Fibroblast of lung (primary cell): ENCODE measurements around the gene PRX. TPM values are rescaled to one million over a fixed set of nuclear protein-coding genes. Genes with fewer than 3 reads are reported as not detected.

Experiments
- DNase-seq, 2 donors: peaks; one replicate each; pipeline versions ENCODE4 v3.0.0 to v3.0.0-alpha.2; 2010; ENCODE audit warnings: low read depth in 2 of 2
- H2AFZ ChIP-seq: 2 replicates; pipeline ENCODE4 v1.5.1; 2012; ENCODE audit warnings: low read length, control low read depth, inconsistent platforms
- H3K27ac ChIP-seq: 2 replicates; pipeline ENCODE4 v1.5.1; 2011; ENCODE audit warnings: low read length, control low read depth; ENCODE audit not compliant: insufficient read depth
- H3K27me3 ChIP-seq: 2 replicates; pipeline ENCODE4 v1.5.1; 2011; ENCODE audit warnings: mild to moderate bottlenecking, low read length; ENCODE audit not compliant: control insufficient read depth, insufficient read depth
- H3K36me3 ChIP-seq: 2 replicates; pipeline ENCODE4 v1.5.1; 2011; ENCODE audit warnings: low read length; ENCODE audit not compliant: control insufficient read depth, insufficient read depth
- H3K4me1 ChIP-seq: 2 replicates; pipeline ENCODE4 v1.5.1; 2011; ENCODE audit warnings: low read length; ENCODE audit not compliant: control insufficient read depth, insufficient read depth; ENCODE audit errors: extremely low read depth
- H3K4me2 ChIP-seq: 2 replicates; pipeline ENCODE4 v1.5.1; 2011; ENCODE audit warnings: low read length, control low read depth; ENCODE audit not compliant: insufficient read depth; ENCODE audit errors: extremely low read depth
- H3K4me3 ChIP-seq, 4 experiments: fragments of 200-600 bp in 1 of 4; sonication (generic) in 1 of 4; replicated peaks in 1 of 4; 2 replicates each; pipeline ENCODE4 v1.5.1; 2011 to 2016; ENCODE audit warnings: low read length in 4 of 4, low read depth in 3 of 4, mild to moderate bottlenecking in 3 of 4, control low read depth in 2 of 4, inconsistent platforms in 1 of 4, mixed read lengths in 1 of 4; ENCODE audit not compliant: insufficient read depth in 1 of 4; ENCODE audit errors: control extremely low read depth in 1 of 4
- H3K79me2 ChIP-seq: 2 replicates; pipeline ENCODE4 v1.5.1; 2012; ENCODE audit warnings: mild to moderate bottlenecking, low read length, inconsistent platforms; ENCODE audit not compliant: control insufficient read depth, insufficient read depth
- H3K9ac ChIP-seq: 2 replicates; pipeline ENCODE4 v1.5.1; 2011; ENCODE audit warnings: mild to moderate bottlenecking, low read length, control low read depth; ENCODE audit not compliant: insufficient read depth
- H3K9me3 ChIP-seq: 2 replicates; pipeline ENCODE4 v1.5.1; 2012; ENCODE audit warnings: low read depth, low read length; ENCODE audit not compliant: control insufficient read depth, insufficient read depth
- H4K20me1 ChIP-seq: 2 replicates; pipeline ENCODE4 v1.5.1; 2011; ENCODE audit warnings: low read length; ENCODE audit not compliant: control insufficient read depth, insufficient read depth; ENCODE audit errors: extremely low read depth
- CTCF ChIP-seq, 2 donors: IDR thresholded peaks in 1 of 2; conservative IDR thresholded peaks in 1 of 2; 1 replicate in 1 of 2; 2 replicates in 1 of 2; pipeline ENCODE4 v1.5.1; 2011 to 2012; ENCODE audit warnings: low read length in 2 of 2, control low read depth in 1 of 2, inconsistent platforms in 1 of 2, low read depth in 1 of 2, mild to moderate bottlenecking in 1 of 2
- EZH2 ChIP-seq: IDR thresholded peaks from 2 replicates; pipeline ENCODE4 v1.5.1; 2012; ENCODE audit warnings: low read length, control low read depth, mild to moderate bottlenecking; ENCODE audit errors: missing control alignments
- polyA plus RNA-seq, 2 donors: library from polyadenylated mRNA; depleted of rRNA in 1 of 2; stranded (reverse) in 1 of 2; unstranded in 1 of 2; fragments of >200 nt; gene quantifications; 2 replicates each; pipeline ENCODE4 v1.2.1, GENCODE V29; 2011 to 2012; ENCODE audit warnings: missing spikeins in 1 of 2
- total RNA-seq: library from RNA; depleted of rRNA; stranded (reverse); fragments of >200 nt; gene quantifications from 2 replicates; pipeline ENCODE4 v1.2.1, GENCODE V29; 2014

Gene PRX
- total and polyA plus RNA-seq, 2 donors (not counting 1 experiment from before 2014, with no cell fraction given): 0.91 to 3.6 TPM

GRCh38 chr19:40392123-40392522, 21.1 kb downstream of the PRX start:
- Histone ChIP-seq H3K4me1 (no peaks in the 10 kb centered on the region), H3K36me3 (no peaks in the 10 kb centered on the region), H3K4me3 (no peak overlapping the region), H4K20me1 (no peaks in the 10 kb centered on the region), H3K27me3 (no peaks in the 10 kb centered on the region), H3K9ac (no peak overlapping the region), H2AFZ (no peak overlapping the region), H3K4me2 (no peak overlapping the region), H3K79me2 (no peaks in the 10 kb centered on the region), H3K27ac (no peak overlapping the region), H3K9me3 (no peaks in the 10 kb centered on the region)
- TF ChIP-seq EZH2: no peak
- TF ChIP-seq CTCF (conservative IDR thresholded peaks at IDR 0.05 in 1 of 2, IDR thresholded peaks at IDR 0.05 in 1 of 2; ENCODE audit: low read depth in 1 of 2, low read length in 2 of 2): no peak
- no peak for DNase-seq

GRCh38 chr19:40390084-40390742, 23.0 kb downstream of the PRX start, which contains the start of gene HIPK4:
Gene HIPK4 (minus strand): TSS chr19:40390181. CDS start chr19:40389902, 279 bp downstream.
- Histone ChIP-seq H3K27me3 (no peaks in the 10 kb centered on the region), H3K9ac (no peak within 1 kb of the TSS), H3K4me1 (no peaks in the 10 kb centered on the region), H4K20me1 (no peaks in the 10 kb centered on the region), H3K79me2 (no peaks in the 10 kb centered on the region), H3K4me3 (no peak within 1 kb of the TSS), H3K9me3 (no peaks in the 10 kb centered on the region), H3K27ac (no peak within 1 kb of the TSS), H3K4me2 (no peak within 1 kb of the TSS), H3K36me3 (no peaks in the 10 kb centered on the region), H2AFZ (no peak within 1 kb of the TSS)
- no peak for TF ChIP-seq CTCF (conservative IDR thresholded peaks at IDR 0.05 in 1 of 2, IDR thresholded peaks at IDR 0.05 in 1 of 2; ENCODE audit: low read depth in 1 of 2, low read length in 2 of 2)
- no peak for TF ChIP-seq EZH2
- DNase-seq: no peak

- Histone ChIP-seq H2AFZ (no peak overlapping the region), H3K4me3 (no peak overlapping the region), H3K36me3 (no peaks in the 10 kb centered on the region), H3K4me1 (no peaks in the 10 kb centered on the region), H3K4me2 (no peak overlapping the region), H4K20me1 (no peaks in the 10 kb centered on the region), H3K27ac (no peak overlapping the region), H3K79me2 (no peaks in the 10 kb centered on the region), H3K27me3 (no peaks in the 10 kb centered on the region), H3K9ac (no peak overlapping the region), H3K9me3 (no peaks in the 10 kb centered on the region)
- TF ChIP-seq EZH2 (no peak), CTCF (conservative IDR thresholded peaks at IDR 0.05 in 1 of 2, IDR thresholded peaks at IDR 0.05 in 1 of 2; ENCODE audit: low read depth in 1 of 2, low read length in 2 of 2) (no peak)
- DNase-seq: no peak
These were observed 23.6 kb downstream of the PRX start for GRCh38 chr19:40389404-40390083.
